ENCODE data around the gene HOXC12.

HOXC12 gene

GRCh38 chr12:53941187-53941586, 13.5 kb upstream of the HOXC12 start:
- DNase-seq (ENCODE audit: low read depth): no peak

DNA sequence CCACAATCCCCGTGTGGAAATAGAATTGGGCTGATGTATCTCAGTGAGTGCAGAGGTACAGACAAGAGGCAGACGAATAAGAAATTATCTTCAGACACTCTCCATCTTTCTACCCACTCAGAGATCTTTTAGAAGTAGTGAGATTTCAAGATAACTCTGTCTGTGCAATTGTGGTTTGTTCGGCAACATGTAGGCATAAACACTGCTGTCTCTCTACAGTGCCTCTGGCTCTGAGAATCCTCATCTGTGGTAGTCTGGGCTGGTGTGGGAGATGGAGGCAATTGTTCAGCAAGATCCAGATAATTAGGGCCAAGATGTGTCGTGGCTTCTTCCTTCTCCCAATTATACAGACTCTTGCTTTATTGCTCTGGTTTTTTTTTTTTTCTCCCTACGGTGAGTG, 13.0 kb upstream of the HOXC12 start:
- no peak for DNase-seq (ENCODE audit: low read depth)

DNA sequence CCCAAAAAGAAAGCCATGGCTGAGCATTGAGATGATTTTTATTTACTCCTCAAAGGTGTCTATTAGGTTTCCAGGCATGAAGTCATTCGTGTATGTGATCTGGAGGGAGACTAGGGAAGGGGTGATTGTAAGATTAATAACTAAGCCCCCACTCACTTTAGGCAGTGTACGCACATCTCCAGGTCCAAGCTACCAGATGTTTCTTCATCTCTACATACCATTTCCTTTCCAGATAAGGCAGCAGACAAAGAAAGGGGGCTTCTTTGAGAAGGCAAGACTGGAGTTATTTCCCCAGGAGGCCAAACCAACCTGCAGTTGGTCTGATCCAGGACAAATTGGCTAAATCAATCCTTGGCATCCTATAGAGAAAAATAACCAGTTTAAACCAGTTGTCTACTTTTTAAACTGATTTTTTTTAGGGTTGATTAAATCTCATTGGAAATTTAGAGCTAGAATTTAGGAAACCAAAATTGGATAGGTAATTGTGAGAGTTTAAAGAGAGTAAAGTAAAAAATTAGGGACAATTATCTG, 12.2 kb upstream of the HOXC12 start:
- no peak for DNase-seq (ENCODE audit: low read depth)

- DNase-seq (ENCODE audit: low read depth): no peak
These were observed 10.5 kb upstream of the HOXC12 start for GRCh38 chr12:53944209-53944608.

GRCh38 chr12:53944907-53945847, 9.5 kb upstream of the HOXC12 start:
- no peak for DNase-seq (ENCODE audit: low read depth)

- DNase-seq (ENCODE audit: low read depth): no peak
These were observed 7.0 kb upstream of the HOXC12 start for GRCh38 chr12:53947743-53948142.

DNA sequence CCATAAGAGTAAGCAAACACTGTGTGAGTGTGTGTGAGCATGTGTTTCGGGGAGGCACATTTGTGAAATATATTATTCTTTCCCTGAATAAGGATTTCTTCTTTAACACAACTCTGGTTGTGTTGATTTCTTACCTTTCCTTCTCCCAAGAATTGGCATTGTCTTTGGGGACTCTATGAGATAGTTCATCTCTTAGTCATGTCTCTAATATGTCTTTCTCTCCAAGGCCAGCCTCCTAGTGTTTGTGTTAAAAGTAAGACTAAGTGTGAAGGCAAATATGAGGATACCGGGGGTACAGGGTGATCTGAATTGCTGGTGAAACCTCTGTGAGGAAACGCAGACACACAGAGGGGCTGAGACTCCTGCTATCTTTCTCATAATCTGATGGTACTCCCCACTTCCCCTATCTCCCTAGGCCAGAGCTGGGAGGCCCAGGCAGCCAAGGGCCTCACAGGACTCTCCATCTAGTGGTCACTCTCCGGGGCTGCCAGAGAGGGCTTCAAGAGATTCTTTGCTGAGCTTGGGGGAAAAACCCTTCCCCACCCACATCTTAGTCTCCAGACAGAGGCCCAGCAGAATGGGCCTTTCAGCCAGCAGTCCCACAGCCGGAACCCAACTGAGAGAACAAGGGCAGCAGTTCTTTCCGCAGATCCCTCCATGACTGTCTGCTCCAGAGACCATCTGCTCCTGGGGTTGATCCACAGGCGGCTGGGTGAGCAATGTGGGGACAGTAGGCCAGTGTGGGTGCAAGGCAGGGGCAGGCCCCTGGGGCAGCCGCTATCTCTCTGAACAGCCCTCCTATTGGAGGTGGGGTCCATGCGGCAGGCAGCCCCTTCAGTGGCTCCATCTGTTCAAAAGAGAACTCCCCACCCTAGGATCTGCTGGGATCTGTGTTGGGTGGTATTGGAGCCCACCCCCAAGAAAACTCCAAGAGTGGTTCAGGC, 5.8 kb upstream of the HOXC12 start:
- no peak for DNase-seq (ENCODE audit: low read depth)

- no peak for DNase-seq (ENCODE audit: low read depth)
These were observed 4.9 kb upstream of the HOXC12 start for GRCh38 chr12:53949631-53950436.

- no peak for DNase-seq (ENCODE audit: low read depth)
These were observed 4.3 kb upstream of the HOXC12 start for GRCh38 chr12:53950437-53950773.

GRCh38 chr12:53950789-53951576, 3.7 kb upstream of the HOXC12 start:
- DNase-seq (ENCODE audit: low read depth): no peak

DNA sequence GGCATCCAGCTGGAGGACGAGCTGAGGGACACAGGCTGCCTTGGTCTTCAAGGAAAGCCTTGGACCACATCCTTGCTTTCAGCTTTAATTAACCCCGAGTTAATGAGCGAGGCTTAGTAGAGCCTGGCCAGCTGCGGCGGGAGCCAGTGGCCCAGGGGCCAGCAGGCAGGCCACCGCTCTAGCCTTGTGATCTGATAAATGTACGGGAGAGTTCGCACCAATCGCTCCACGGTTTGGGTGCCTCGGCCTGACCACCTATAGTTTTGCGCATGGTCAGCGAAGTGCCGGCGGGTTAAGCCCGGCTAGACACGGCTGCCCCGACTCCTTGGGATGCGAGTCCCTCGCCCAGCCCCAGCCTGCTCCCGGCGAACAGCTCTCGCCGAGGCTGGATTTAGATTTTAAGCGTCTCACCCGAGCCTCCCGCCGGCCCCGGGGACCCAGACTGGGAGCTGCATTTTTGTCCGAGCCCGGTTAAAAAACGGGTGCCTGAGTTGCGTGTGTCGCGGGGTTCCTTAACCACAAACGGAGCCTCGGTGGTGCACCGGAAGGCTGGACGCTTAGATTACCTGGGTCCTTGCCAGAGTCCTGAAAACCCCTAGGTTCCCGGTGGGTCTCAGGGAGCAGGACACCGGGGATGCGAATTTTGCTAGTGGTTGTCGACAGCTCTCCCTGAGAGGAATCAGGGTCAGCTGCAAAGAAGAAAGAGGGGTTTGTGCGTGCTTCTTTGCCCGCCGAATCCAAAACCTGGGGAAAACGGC, 2.9 kb upstream of the HOXC12 start:
- no peak for DNase-seq (ENCODE audit: low read depth)

- no peak for DNase-seq (ENCODE audit: low read depth)
These were observed 2.4 kb upstream of the HOXC12 start for GRCh38 chr12:53952335-53952694.

- DNase-seq (ENCODE audit: low read depth): no peak
These were observed 1.6 kb upstream of the HOXC12 start for GRCh38 chr12:53952871-53953734.

GRCh38 chr12:53953831-53954693, 641 bp upstream of the HOXC12 start:
- DNase-seq (ENCODE audit: low read depth): no peak

DNA sequence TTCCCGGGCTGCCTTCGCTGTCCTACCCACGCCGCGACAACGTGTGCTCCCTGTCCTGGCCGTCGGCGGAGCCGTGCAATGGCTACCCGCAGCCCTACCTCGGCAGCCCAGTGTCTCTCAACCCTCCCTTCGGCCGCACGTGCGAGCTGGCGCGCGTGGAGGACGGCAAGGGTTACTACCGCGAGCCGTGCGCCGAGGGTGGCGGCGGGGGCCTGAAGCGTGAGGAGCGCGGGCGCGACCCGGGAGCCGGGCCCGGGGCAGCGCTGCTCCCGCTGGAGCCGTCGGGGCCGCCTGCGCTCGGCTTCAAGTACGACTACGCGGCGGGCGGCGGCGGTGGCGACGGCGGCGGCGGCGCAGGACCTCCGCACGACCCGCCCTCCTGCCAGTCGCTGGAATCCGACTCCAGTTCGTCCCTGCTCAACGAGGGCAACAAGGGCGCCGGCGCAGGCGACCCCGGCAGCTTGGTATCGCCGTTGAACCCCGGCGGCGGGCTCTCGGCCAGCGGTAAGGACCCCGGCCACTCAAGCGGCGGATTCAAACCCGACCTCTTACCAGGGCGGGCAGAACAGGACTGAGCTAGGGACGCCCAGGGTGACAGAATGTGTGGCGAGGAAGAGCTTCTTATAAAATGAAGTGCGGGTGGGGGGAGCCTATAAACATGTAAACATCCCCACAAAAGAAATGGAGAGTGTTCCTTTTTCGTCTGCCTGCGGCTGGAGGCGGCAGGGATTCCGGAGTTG, 503 bp downstream of the HOXC12 start:
- no peak for DNase-seq (ENCODE audit: low read depth)

GRCh38 chr12:53955776-53956250, 1.1 kb downstream of the HOXC12 start:
- no peak for DNase-seq (ENCODE audit: low read depth)

DNA sequence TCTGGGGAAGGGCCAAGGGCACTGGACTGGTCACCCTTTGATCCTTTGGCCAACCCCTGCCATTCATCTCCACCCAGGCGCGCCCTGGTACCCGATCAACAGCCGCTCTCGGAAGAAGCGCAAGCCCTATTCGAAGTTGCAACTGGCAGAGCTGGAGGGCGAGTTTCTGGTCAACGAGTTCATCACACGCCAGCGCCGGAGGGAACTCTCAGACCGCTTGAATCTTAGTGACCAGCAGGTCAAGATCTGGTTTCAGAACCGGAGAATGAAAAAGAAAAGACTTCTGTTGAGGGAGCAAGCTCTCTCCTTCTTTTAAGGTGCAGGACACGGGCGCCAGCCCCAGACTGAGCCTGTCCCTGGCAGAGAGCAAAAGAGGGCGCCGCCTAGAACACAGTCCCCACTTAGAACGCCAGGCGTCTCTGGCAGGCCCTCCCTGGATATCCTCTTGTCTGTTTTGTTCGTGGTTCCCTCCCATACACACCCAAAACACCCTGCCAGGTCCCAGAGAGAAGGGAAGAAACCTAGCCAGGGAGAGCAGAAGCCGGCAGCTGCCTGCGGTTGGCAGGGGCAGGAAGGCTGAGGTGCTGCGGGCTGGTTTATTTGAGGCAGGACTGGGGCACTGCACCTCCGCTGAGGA, 1.7 kb downstream of the HOXC12 start:
- DNase-seq (ENCODE audit: low read depth): no peak

Data from T follicular helper cell (primary cell).